HL-60 (cell line): ENCODE data around the gene RBM18.

Source experiments
- DNase-seq, 2 experiments: peaks; one replicate each; pipeline ENCODE4 v3.0.0-alpha.2; 2010 to 2020; ENCODE audit warnings: low read depth in 1 of 2, low spot score in 1 of 2
- H3K27ac ChIP-seq: fragments of 250-450 bp; sonication (Bioruptor Pico); replicated peaks from 2 replicates; pipeline ENCODE4 v1.5.1; 2020; ENCODE audit warnings: mild to moderate bottlenecking, moderate library complexity
- H3K27me3 ChIP-seq: fragments of 250-450 bp; sonication (Bioruptor Pico); 2 replicates; pipeline ENCODE4 v1.5.1; 2021; ENCODE audit warnings: mild to moderate bottlenecking, moderate library complexity; ENCODE audit not compliant: insufficient read depth, poor library complexity, severe bottlenecking
- H3K4me3 ChIP-seq: replicated peaks from 2 replicates; pipeline ENCODE4 v1.5.1; 2011; ENCODE audit warnings: mild to moderate bottlenecking, control low read depth, low read length; ENCODE audit not compliant: insufficient read depth
- GABPA ChIP-seq: IDR thresholded peaks from 2 replicates; pipeline ENCODE4 v1.6.1; 2012; ENCODE audit warnings: low read depth
- POLR2AphosphoS5 ChIP-seq: IDR thresholded peaks from 2 replicates; pipeline ENCODE4 v1.6.1; 2012; ENCODE audit warnings: low read depth
- REST ChIP-seq: IDR thresholded peaks from 2 replicates; pipeline ENCODE4 v1.6.1; 2012; ENCODE audit warnings: low read depth; ENCODE audit not compliant: insufficient replicate concordance
- SPI1 ChIP-seq: IDR thresholded peaks from 2 replicates; pipeline ENCODE4 v1.6.1; 2012; ENCODE audit warnings: low read depth, mild to moderate bottlenecking, borderline replicate concordance
- TF ChIP-seq, protein P1 (sequence below): IDR thresholded peaks from one replicate; pipeline ENCODE4 v1.5.1; 2011; ENCODE audit warnings: low read length, control low read depth, inconsistent platforms; ENCODE audit not compliant: insufficient read depth

RBM18 gene

GRCh38 chr9:122258886-122259415 lies 5.7 kb downstream of the RBM18 start:
- DNase-seq: no peak
- no peak overlapping the region for H3K27ac ChIP-seq
- no peaks in the 10 kb centered on the region for H3K27me3 ChIP-seq
- no peak for TF ChIP-seq POLR2AphosphoS5
- no peak for TF ChIP-seq REST
- TF ChIP-seq GABPA: no peak
- TF ChIP-seq SPI1: no peak
- TF ChIP-seq, protein P1, sequence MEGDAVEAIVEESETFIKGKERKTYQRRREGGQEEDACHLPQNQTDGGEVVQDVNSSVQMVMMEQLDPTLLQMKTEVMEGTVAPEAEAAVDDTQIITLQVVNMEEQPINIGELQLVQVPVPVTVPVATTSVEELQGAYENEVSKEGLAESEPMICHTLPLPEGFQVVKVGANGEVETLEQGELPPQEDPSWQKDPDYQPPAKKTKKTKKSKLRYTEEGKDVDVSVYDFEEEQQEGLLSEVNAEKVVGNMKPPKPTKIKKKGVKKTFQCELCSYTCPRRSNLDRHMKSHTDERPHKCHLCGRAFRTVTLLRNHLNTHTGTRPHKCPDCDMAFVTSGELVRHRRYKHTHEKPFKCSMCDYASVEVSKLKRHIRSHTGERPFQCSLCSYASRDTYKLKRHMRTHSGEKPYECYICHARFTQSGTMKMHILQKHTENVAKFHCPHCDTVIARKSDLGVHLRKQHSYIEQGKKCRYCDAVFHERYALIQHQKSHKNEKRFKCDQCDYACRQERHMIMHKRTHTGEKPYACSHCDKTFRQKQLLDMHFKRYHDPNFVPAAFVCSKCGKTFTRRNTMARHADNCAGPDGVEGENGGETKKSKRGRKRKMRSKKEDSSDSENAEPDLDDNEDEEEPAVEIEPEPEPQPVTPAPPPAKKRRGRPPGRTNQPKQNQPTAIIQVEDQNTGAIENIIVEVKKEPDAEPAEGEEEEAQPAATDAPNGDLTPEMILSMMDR: no peak
- no peak overlapping the region for H3K4me3 ChIP-seq

- H3K27ac ChIP-seq: no peak overlapping the region
- TF ChIP-seq, protein P1: no peak
- TF ChIP-seq GABPA: no peak
- TF ChIP-seq REST: no peak
- no peak for TF ChIP-seq SPI1
- no peak for TF ChIP-seq POLR2AphosphoS5
- H3K27me3 ChIP-seq: no peaks in the 10 kb centered on the region
- no peak overlapping the region for H3K4me3 ChIP-seq
- DNase-seq: no peak
Observed at GRCh38 chr9:122256206-122256605, 8.4 kb downstream of the RBM18 start.

GRCh38 chr9:122254761-122255160 lies 9.9 kb downstream of the RBM18 start:
- H3K4me3 ChIP-seq: no peak overlapping the region
- no peak for DNase-seq
- H3K27me3 ChIP-seq: no peaks in the 10 kb centered on the region
- TF ChIP-seq SPI1 (no peak), POLR2AphosphoS5 (no peak)
- H3K27ac ChIP-seq: no peak overlapping the region

GRCh38 chr9:122252796-122253195 lies 11.8 kb downstream of the RBM18 start:
- TF ChIP-seq SPI1 (no peak), REST (no peak)
- TF ChIP-seq, protein P1: no peak
- no peaks in the 10 kb centered on the region for H3K27me3 ChIP-seq
- no peak for DNase-seq
- H3K4me3 ChIP-seq: no peak overlapping the region
- no peak overlapping the region for H3K27ac ChIP-seq
